NOMO-1 treated with DMSO at 0.1 percent for 48 hours (cell line): ENCODE measurements around the gene CEBPG.
A peak's percentile ranks its signal among the peaks of the same experiment; 100 is the strongest.

ENCODE experiments used
- DNase-seq: peaks from one replicate; lab custom pipeline; 2025; ENCODE audit not compliant: unreplicated experiment; lab: John Stamatoyannopoulos, UW

Gene CEBPG

GRCh38 chr19:33350538-33351309 lies 22.8 kb upstream of the CEBPG start:
- DNase-seq, result no peak

- DNase-seq, result no peak
Measured at GRCh38 chr19:33355535-33355934, 18.0 kb upstream of the CEBPG start.

GRCh38 chr19:33357556-33357955 lies 16.0 kb upstream of the CEBPG start:
- no peak for DNase-seq

DNA sequence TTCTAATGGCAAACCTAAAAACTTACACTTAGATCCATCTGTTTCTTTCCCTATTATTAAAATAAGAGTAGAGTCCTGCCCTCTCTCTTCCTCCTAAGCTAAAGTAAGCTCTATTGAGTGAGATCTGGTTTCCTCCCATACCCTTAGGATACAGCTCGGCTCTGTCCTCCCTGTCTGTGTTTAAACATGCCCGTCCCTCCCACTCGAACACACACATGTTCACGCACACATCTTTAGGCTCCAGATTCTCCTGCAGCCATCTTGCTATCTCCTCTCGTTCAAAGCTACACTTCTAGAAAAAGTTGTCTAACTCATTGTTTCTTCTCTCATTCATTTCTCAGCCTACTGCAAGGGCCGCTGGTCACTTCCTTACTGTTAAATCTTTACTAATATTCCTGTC lies 15.1 kb upstream of the CEBPG start:
- no peak for DNase-seq

DNA sequence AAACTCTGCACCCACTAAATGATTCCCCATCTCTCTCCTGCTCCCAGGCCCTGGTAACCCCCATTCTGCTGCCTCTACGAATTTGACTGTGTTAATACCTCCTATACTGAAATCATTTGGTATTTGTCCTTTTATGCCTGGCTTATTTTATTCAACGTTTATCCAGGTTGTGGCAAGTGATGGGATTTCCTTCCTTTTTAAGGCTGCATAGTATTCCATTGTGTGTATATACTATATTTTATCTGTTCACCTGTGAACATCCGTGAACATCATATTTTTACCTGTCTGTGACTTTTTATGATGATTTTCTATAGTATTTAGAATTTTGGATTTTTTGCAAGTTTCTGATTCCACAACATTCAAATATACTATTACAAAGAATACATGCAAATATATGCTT lies 13.9 kb upstream of the CEBPG start:
- DNase-seq, result no peak

GRCh38 chr19:33362508-33363228 lies 10.8 kb upstream of the CEBPG start:
- DNase-seq, result no peak

DNA sequence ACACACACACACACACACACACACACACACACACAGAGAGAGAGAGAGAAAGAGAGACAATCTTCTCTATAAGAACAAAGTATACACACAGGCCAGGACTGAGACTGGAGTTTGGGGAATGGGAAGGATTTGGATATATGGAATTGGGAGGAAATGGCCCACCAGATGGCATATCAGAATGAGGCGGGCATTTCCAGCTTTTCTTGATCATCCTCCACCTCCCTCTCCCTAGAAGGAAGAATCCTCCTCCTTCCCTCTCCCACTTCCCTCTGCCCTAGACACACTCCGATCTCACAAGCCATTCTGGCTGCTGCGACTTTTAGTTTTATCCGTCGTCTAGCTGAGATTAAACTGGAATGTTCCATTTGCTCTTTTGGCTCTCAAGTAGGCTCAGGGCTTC lies 10.0 kb upstream of the CEBPG start:
- no peak for DNase-seq

GRCh38 chr19:33365691-33366090 lies 7.8 kb upstream of the CEBPG start:
- DNase-seq, result no peak

- DNase-seq, result no peak
Measured at GRCh38 chr19:33366127-33366526, 7.4 kb upstream of the CEBPG start.

DNA sequence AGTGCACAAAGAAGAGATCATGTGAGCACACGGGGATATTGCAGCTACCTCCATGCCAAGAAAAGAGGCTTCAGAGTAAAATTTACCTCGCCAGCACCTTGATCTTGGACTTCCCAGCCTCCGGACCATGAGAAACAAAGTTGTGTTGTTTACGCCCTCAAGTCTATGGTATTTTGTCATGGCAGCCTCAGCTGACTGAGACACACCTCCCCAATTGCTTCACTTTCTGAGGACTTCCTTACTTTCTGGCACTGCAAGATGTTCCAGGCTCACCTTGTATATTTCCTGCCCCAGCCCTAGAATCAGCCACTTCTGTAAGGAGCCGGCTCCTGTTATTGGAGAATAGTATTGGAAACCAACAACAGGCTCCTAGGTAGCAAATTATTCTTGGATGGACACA lies 6.6 kb upstream of the CEBPG start:
- DNase-seq, result no peak

DNA sequence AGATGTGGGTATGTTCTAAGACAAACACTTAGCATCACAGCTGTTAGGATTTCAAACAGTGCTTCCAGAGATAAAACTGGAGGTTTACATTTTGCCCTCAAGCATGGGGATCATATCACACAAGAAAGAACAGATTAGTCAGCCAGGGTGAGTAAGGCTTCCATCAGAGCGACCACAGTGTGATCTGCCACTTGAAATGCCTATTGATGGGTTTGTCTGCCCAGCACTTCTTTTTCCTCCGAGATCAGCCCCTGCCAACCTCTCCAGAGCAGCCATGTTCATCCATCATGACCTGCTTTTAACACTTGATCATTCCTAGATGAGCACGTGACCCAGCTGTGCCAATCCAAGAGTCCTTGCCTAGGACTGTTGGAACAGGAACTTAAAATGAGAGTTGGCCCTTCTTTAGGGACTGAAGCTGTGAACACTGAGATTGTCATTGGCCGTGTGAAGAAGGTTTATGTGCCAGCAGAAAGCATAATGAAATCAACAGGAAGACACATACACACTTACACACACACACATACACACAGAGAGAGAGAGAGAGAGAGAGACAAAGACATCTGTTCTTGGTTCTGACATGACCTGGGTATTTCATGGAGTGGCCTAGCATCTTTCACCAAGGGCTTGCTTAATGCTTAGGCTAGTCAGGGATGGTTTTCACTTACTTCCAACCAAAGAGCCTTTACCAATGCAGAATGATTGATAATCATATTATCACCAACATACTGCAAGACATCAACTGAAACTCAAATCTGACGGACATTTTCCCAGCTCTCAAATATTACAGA lies 5.2 kb upstream of the CEBPG start:
- no peak for DNase-seq

GRCh38 chr19:33370783-33371182 lies 2.7 kb upstream of the CEBPG start:
- DNase-seq, result no peak

DNA sequence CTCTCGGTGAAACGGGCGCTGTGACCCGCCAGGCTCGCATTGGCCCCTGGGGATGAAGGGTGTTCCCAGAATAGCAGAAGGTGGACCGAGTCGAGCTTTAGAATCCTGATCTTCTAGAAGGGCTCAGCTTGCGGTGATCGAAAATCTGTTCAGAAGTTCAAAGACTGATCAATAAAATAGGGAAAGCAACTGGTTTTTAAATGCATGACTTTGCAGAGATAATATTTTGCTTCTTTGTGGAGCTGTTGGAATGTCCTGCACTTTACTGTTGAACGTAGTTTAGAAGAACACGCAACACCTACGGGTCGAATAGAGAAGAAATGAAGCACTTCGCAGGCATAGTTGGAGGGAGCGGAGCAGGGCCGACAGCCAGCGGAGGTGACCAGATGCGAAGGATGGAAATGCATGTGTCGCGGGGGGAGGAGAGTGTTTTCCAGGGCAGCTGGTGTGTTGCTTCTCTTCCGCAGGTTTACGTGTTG lies 766 bp downstream of the CEBPG start:
- peak; percentile 67 for DNase-seq

GRCh38 chr19:33375156-33375836 lies 1.8 kb downstream of the CEBPG start:
- no peak for DNase-seq

- no peak for DNase-seq
Measured at GRCh38 chr19:33375837-33376159, 2.3 kb downstream of the CEBPG start.

- no peak for DNase-seq
Measured at GRCh38 chr19:33376423-33376822, 2.9 kb downstream of the CEBPG start.

- no peak for DNase-seq
Measured at GRCh38 chr19:33376941-33377557, 3.5 kb downstream of the CEBPG start.

DNA sequence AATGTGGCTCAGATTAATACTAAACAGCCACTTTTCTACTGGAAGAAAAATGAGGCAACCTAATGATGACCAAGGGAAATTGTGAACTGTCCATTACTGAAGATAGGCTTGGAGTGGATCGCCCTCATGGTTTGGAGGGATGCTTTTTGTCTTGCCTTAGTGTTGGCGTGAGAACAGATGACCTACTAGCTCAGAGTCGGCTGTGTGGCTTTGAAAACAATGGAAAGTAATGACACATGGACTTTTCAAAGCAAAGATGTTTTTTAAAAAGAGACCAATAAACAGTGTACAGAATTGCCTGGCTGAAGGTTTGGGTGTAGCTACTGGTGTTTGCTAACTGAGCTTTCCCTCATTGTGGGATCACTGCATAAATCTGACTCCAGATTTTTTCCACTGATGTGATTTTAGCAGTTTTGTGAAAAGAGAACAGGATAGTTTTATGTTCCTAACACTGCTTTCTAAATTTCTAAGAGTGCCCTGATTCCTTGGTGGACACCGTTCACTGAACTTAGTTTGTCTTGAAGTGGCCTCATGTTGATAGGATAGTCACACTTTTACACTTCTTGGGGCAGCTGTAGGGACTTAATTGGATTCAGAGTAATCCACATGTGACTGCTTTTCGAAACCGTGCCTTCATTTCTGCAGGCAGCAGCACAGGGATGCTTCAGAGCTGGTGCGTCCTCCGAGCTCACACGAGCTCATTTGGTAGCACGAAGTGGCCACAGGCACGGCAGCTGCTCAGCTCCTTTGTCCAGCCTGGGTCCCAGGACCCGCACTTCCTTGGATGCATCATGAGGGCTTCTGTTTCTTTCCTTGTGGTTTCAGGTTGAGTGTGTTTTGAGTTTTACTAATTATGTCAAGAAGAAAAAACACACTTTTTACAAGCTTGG lies 4.3 kb downstream of the CEBPG start:
- DNase-seq, result no peak

DNA sequence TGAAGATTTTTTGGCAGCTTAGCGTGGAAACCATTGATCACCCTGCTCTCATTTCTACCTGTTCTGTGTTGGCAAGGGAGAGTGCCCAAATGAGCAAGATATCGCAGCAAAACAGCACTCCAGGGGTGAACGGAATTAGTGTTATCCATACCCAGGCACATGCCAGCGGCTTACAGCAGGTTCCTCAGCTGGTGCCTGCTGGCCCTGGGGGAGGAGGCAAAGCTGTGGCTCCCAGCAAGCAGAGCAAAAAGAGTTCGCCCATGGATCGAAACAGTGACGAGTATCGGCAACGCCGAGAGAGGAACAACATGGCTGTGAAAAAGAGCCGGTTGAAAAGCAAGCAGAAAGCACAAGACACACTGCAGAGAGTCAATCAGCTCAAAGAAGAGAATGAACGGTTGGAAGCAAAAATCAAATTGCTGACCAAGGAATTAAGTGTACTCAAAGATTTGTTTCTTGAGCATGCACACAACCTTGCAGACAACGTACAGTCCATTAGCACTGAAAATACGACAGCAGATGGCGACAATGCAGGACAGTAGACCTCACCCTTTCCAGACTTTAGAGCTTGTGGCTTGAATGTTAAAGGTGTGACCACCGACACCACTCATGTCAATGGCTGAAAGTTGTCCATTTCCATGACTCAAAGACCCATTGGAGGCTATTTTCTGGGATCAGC lies 5.8 kb downstream of the CEBPG start:
- no peak for DNase-seq
